ENCODE measurements around the gene ARIH1.

DNA sequence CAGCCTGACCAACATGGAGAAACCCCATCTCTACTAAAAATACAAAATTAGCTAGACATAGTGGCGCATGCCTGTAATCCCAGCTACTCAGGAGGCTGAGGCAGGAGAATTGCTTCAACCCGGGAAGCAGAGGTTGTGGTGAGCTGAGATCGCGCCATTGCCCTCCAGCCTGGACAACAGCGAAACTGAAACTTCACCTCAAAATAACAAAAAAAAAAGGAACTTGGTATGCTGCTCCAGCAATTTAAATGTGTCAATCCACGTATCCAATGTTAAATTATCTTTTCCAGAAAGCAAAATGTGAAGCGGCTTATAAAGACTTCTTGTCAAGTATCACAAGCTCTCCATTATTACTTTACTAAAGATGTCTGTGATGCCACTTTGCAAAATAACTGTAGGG is 9.9 kb upstream of the ARIH1 start:
- TF ChIP-seq EP300 (IDR thresholded peaks at IDR 0.05; ENCODE audit: borderline replicate concordance in 1 of 2, low read depth in 1 of 2, low read length in 1 of 2) = no peak
- TF ChIP-seq, protein P1, sequence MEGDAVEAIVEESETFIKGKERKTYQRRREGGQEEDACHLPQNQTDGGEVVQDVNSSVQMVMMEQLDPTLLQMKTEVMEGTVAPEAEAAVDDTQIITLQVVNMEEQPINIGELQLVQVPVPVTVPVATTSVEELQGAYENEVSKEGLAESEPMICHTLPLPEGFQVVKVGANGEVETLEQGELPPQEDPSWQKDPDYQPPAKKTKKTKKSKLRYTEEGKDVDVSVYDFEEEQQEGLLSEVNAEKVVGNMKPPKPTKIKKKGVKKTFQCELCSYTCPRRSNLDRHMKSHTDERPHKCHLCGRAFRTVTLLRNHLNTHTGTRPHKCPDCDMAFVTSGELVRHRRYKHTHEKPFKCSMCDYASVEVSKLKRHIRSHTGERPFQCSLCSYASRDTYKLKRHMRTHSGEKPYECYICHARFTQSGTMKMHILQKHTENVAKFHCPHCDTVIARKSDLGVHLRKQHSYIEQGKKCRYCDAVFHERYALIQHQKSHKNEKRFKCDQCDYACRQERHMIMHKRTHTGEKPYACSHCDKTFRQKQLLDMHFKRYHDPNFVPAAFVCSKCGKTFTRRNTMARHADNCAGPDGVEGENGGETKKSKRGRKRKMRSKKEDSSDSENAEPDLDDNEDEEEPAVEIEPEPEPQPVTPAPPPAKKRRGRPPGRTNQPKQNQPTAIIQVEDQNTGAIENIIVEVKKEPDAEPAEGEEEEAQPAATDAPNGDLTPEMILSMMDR (IDR thresholded peaks at IDR 0.05) = no peak
- TF ChIP-seq, protein P2, sequence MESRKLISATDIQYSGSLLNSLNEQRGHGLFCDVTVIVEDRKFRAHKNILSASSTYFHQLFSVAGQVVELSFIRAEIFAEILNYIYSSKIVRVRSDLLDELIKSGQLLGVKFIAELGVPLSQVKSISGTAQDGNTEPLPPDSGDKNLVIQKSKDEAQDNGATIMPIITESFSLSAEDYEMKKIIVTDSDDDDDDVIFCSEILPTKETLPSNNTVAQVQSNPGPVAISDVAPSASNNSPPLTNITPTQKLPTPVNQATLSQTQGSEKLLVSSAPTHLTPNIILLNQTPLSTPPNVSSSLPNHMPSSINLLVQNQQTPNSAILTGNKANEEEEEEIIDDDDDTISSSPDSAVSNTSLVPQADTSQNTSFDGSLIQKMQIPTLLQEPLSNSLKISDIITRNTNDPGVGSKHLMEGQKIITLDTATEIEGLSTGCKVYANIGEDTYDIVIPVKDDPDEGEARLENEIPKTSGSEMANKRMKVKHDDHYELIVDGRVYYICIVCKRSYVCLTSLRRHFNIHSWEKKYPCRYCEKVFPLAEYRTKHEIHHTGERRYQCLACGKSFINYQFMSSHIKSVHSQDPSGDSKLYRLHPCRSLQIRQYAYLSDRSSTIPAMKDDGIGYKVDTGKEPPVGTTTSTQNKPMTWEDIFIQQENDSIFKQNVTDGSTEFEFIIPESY (IDR thresholded peaks at IDR 0.05; ENCODE audit: borderline replicate concordance, low read depth) = no peak
- TF ChIP-seq, protein P3, sequence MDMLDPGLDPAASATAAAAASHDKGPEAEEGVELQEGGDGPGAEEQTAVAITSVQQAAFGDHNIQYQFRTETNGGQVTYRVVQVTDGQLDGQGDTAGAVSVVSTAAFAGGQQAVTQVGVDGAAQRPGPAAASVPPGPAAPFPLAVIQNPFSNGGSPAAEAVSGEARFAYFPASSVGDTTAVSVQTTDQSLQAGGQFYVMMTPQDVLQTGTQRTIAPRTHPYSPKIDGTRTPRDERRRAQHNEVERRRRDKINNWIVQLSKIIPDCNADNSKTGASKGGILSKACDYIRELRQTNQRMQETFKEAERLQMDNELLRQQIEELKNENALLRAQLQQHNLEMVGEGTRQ (IDR thresholded peaks at IDR 0.05; ENCODE audit: borderline replicate concordance, low read depth, low read length) = no peak
- TF ChIP-seq, protein P4, sequence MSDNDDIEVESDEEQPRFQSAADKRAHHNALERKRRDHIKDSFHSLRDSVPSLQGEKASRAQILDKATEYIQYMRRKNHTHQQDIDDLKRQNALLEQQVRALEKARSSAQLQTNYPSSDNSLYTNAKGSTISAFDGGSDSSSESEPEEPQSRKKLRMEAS (IDR thresholded peaks at IDR 0.05; ENCODE audit: low read depth) = no peak

Measured in SK-N-SH (cell line).